ENCODE data around the gene ARV1. TPM values are rescaled to one million over a fixed set of nuclear protein-coding genes. Genes with fewer than 3 reads are reported as not detected.

The ARV1 gene
- total and polyA plus RNA-seq, 2 of the 13 experiments (the other 11 are each of a cell fraction or from before 2014, with no cell fraction given): 13.0 to 15.2 TPM

DNA sequence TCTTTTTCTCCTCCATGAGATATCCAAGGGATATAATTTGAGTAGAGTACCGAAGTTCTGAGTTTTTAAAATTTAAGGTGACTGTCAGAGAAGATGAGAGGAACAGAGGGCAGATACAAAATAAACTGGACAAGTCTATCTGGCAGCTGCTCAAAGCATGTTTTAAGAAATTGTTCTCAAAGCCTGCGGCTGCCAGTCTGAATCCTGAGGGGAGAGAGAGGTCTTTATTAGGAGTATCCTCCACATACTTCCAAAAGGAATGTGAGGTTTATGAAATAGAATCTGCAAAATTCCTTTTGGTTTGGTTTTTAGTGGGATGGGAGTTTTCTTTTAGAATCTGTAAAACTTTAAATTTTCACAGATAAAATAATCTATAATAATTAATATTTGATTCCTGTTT lies 41.5 kb upstream of the ARV1 start:
- no peak overlapping the region for H3K27ac ChIP-seq (ENCODE audit: extremely low read length, insufficient read depth, low read length)
- H3K4me1 ChIP-seq (ENCODE audit: insufficient read depth, low read length): peaks cover 29% of the 10 kb centered on the region
- intact Hi-C loops (cut with micrococcal nuclease; ENCODE audit: unreplicated experiment): no loop called here
- H3K9ac ChIP-seq (ENCODE audit: insufficient read depth, low read depth, low read length): no peak overlapping the region
- ATAC-seq (no peak), DNase-seq (ENCODE audit: low spot score) (no peak), FAIRE-seq (no peak)
- no peak overlapping the region for H2AFZ ChIP-seq (ENCODE audit: low read length)
- H4K20me1 ChIP-seq (ENCODE audit: insufficient read depth, low read length): no peaks in the 10 kb centered on the region
- WGBS (ENCODE audit: low lambda C conversion rate): 95% methylated on average over 2 of the region's 2 CpGs
- H3K79me2 ChIP-seq (ENCODE audit: insufficient read depth, low read length): no peaks in the 10 kb centered on the region
- H3K4me3 ChIP-seq (replicated peaks in 1 of 3; ENCODE audit: insufficient read depth in 1 of 3, low read depth in 2 of 3, low read length in 3 of 3): no peak overlapping the region
- TF ChIP-seq ZNF780A (CRISPR knock-in tag; IDR thresholded peaks at IDR 0.05) (no peak), HNRNPL (IDR thresholded peaks at IDR 0.05; ENCODE audit: low read depth, low read length) (no peak), TCF7L2 (IDR thresholded peaks at IDR 0.05; ENCODE audit: low read depth, low read length) (no peak), RBFOX2 (IDR thresholded peaks at IDR 0.05; ENCODE audit: low read depth, low read length) (no peak), ZNF383 (CRISPR knock-in tag; IDR thresholded peaks at IDR 0.05; ENCODE audit: borderline replicate concordance) (no peak), SRF (IDR thresholded peaks at IDR 0.05; ENCODE audit: low read depth, low read length) (no peak), RBM22 (optimal IDR thresholded peaks at IDR 0.05; ENCODE audit: low read length) (no peak), ZNF737 (CRISPR knock-in tag; IDR thresholded peaks at IDR 0.05; ENCODE audit: borderline replicate concordance) (no peak), ZNF772 (CRISPR knock-in tag; IDR thresholded peaks at IDR 0.05) (no peak), MEIS1 (CRISPR knock-in tag; IDR thresholded peaks at IDR 0.05; ENCODE audit: borderline replicate concordance) (no peak), KMT2A (CRISPR knock-in tag; IDR thresholded peaks at IDR 0.05) (no peak), SMC3 (IDR thresholded peaks at IDR 0.05; ENCODE audit: low read length) (no peak)
- TF ChIP-seq, protein P1, sequence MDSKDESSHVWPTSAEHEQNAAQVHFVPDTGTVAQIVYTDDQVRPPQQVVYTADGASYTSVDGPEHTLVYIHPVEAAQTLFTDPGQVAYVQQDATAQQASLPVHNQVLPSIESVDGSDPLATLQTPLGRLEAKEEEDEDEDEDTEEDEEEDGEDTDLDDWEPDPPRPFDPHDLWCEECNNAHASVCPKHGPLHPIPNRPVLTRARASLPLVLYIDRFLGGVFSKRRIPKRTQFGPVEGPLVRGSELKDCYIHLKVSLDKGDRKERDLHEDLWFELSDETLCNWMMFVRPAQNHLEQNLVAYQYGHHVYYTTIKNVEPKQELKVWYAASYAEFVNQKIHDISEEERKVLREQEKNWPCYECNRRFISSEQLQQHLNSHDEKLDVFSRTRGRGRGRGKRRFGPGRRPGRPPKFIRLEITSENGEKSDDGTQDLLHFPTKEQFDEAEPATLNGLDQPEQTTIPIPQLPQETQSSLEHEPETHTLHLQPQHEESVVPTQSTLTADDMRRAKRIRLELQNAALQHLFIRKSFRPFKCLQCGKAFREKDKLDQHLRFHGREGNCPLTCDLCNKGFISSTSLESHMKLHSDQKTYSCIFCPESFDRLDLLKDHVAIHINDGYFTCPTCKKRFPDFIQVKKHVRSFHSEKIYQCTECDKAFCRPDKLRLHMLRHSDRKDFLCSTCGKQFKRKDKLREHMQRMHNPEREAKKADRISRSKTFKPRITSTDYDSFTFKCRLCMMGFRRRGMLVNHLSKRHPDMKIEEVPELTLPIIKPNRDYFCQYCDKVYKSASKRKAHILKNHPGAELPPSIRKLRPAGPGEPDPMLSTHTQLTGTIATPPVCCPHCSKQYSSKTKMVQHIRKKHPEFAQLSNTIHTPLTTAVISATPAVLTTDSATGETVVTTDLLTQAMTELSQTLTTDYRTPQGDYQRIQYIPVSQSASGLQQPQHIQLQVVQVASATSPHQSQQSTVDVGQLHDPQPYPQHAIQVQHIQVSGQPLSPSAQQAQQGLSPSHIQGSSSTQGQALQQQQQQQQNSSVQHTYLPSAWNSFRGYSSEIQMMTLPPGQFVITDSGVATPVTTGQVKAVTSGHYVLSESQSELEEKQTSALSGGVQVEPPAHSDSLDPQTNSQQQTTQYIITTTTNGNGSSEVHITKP (CRISPR knock-in tag; IDR thresholded peaks at IDR 0.05; ENCODE audit: low read depth): no peak
- TF ChIP-seq, protein P2, sequence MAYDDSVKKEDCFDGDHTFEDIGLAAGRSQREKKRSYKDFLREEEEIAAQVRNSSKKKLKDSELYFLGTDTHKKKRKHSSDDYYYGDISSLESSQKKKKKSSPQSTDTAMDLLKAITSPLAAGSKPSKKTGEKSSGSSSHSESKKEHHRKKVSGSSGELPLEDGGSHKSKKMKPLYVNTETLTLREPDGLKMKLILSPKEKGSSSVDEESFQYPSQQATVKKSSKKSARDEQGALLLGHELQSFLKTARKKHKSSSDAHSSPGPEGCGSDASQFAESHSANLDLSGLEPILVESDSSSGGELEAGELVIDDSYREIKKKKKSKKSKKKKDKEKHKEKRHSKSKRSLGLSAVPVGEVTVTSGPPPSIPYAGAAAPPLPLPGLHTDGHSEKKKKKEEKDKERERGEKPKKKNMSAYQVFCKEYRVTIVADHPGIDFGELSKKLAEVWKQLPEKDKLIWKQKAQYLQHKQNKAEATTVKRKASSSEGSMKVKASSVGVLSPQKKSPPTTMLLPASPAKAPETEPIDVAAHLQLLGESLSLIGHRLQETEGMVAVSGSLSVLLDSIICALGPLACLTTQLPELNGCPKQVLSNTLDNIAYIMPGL (CRISPR knock-in tag; IDR thresholded peaks at IDR 0.05; ENCODE audit: borderline replicate concordance in 1 of 2, low read depth in 1 of 2): no peak
- TF ChIP-seq, protein P3, sequence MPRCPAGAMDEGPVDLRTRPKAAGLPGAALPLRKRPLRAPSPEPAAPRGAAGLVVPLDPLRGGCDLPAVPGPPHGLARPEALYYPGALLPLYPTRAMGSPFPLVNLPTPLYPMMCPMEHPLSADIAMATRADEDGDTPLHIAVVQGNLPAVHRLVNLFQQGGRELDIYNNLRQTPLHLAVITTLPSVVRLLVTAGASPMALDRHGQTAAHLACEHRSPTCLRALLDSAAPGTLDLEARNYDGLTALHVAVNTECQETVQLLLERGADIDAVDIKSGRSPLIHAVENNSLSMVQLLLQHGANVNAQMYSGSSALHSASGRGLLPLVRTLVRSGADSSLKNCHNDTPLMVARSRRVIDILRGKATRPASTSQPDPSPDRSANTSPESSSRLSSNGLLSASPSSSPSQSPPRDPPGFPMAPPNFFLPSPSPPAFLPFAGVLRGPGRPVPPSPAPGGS (CRISPR knock-in tag; IDR thresholded peaks at IDR 0.05): no peak
- TF ChIP-seq, protein P4, sequence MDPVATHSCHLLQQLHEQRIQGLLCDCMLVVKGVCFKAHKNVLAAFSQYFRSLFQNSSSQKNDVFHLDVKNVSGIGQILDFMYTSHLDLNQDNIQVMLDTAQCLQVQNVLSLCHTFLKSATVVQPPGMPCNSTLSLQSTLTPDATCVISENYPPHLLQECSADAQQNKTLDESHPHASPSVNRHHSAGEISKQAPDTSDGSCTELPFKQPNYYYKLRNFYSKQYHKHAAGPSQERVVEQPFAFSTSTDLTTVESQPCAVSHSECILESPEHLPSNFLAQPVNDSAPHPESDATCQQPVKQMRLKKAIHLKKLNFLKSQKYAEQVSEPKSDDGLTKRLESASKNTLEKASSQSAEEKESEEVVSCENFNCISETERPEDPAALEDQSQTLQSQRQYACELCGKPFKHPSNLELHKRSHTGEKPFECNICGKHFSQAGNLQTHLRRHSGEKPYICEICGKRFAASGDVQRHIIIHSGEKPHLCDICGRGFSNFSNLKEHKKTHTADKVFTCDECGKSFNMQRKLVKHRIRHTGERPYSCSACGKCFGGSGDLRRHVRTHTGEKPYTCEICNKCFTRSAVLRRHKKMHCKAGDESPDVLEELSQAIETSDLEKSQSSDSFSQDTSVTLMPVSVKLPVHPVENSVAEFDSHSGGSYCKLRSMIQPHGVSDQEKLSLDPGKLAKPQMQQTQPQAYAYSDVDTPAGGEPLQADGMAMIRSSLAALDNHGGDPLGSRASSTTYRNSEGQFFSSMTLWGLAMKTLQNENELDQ (CRISPR knock-in tag; IDR thresholded peaks at IDR 0.05; ENCODE audit: borderline replicate concordance): no peak
- in situ Hi-C loops (cut with HindIII; ENCODE audit: extremely low pct_ligation_motif_present, low pct_unique_long_range_greater_than_20kb): no loop called here
- H3K27me3 ChIP-seq (ENCODE audit: control insufficient read depth in 1 of 2, insufficient read depth in 2 of 2, low read length in 2 of 2): no peaks in the 10 kb centered on the region
- H3K9me3 ChIP-seq (ENCODE audit: low read length): no peaks in the 10 kb centered on the region
- ChIA-PET POLR2A (no interaction called here), CTCF (ENCODE audit: low intra/inter-chr PET ratio, low total read pairs) (no interaction called here)
- no peaks in the 10 kb centered on the region for H3K36me3 ChIP-seq (replicated peaks in 1 of 2; ENCODE audit: control insufficient read depth in 1 of 2, insufficient read depth in 2 of 2, low read length in 2 of 2)
- no peak overlapping the region for H3K4me2 ChIP-seq (ENCODE audit: low read depth, low read length)
- no TSS peak for BruUV-seq (replicated peaks)

Measured in HepG2 (cell line).